ENCODE data around the gene PABPC1L.

DNA sequence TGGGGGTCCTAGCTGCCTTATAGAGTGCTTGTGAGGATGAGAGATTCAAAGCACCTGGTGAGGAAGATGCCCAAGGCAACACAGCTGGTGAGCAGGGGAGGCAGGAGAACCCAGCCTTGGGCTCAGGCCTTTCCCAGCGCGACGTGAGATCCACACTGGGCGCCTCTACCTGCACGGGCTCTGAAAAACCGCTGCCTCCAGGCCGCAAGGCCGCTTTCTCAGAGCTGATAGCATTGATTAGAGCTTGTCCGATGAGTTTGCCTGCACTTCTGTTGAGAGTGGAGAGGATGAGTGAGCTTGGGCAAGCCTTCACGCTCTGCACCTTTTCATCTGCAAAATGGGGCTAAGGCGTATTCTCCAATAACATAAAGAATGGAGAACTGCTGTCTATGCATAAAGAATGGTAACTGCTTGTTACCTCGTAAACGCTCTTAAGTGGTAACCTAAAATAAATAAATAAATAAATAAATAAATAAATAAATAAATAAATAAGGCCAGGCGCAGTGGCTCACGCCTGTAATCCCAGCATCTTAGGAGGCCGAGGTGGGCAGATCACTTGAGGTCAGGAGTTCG, 916 bp downstream of the PABPC1L start:
- TF ChIP-seq CTCF (IDR thresholded peaks at IDR 0.05) (no peak), POLR2A (IDR thresholded peaks at IDR 0.05) (no peak)
